Vagina (tissue), 2 donors: Measurements from ENCODE around the gene GNL3. TPM values are rescaled to one million over a fixed set of nuclear protein-coding genes. Genes with fewer than 3 reads are reported as not detected.

Experiments
- DNase-seq, 2 donors: peaks; one replicate each; pipeline ENCODE4 v3.0.0-alpha.2; 2017; ENCODE audit errors: extremely low spot score in 2 of 2
- H3K27ac ChIP-seq: fragments of 200-600 bp; sonication (generic); one replicate; pipeline ENCODE4 v1.5.1; 2019
- H3K27me3 ChIP-seq: fragments of 200-600 bp; sonication (generic); one replicate; pipeline ENCODE4 v1.5.1; 2019
- H3K36me3 ChIP-seq, 2 donors: fragments of 200-600 bp; sonication (generic); one replicate each; pipeline ENCODE4 v1.5.1; 2017 to 2019
- H3K4me1 ChIP-seq: fragments of 200-600 bp; sonication (generic); one replicate; pipeline ENCODE4 v1.5.1; 2019
- H3K4me3 ChIP-seq, 2 donors: fragments of 200-600 bp; sonication (generic); 1 replicate in 1 of 2; 2 replicates in 1 of 2; pipeline ENCODE4 v1.5.1; 2016 to 2019
- H3K9me3 ChIP-seq: fragments of 200-600 bp; sonication (generic); one replicate; pipeline ENCODE4 v1.5.1; 2019
- CTCF ChIP-seq, 3 experiments: fragments of 450-650 bp in 2 of 3; fragments of 200-600 bp in 1 of 3; sonication (generic) in 1 of 3; IDR thresholded peaks; one replicate each; pipeline ENCODE4 v1.5.1; 2017 to 2019; ENCODE audit warnings: antibody characterized with exemption in 3 of 3, mild to moderate bottlenecking in 2 of 3, moderate library complexity in 2 of 3
- POLR2A ChIP-seq, 2 donors: fragments of 450-650 bp; IDR thresholded peaks; one replicate each; pipeline ENCODE4 v1.6.1; 2017; ENCODE audit warnings: antibody characterized with exemption in 2 of 2, mild to moderate bottlenecking in 2 of 2, moderate library complexity in 2 of 2
- POLR2AphosphoS5 ChIP-seq, 2 donors: sonication (generic); formaldehyde crosslinking; IDR thresholded peaks; one replicate each; pipeline ENCODE4 v1.9.0; 2017; ENCODE audit warnings: antibody characterized with exemption in 2 of 2, mild to moderate bottlenecking in 2 of 2, low read depth in 1 of 2; ENCODE audit not compliant: insufficient read depth in 1 of 2
- intact Hi-C: fragments of 100-400 bp; cut with DNase I; formaldehyde crosslinking; loops from one replicate; pipeline ENCODE4 v1.15.1; 2023
- total RNA-seq: library from RNA; depleted of rRNA; stranded (reverse); fragments of >200 nt; gene quantifications from one replicate; pipeline ENCODE4 v1.2.3, GENCODE V29; 2016

Gene GNL3
- total RNA-seq, 1 donor from 2014 or later, result 73.4 TPM

- Histone ChIP-seq H3K9me3 (no peaks in the 10 kb centered on the region), H3K36me3 (peaks cover 0 to 10% of the 10 kb centered on the region in 2 donors), H3K27ac (no peak overlapping the region), H3K27me3 (no peaks in the 10 kb centered on the region), H3K4me1 (no peaks in the 10 kb centered on the region), H3K4me3 (no peak overlapping the region)
- TF ChIP-seq CTCF (IDR thresholded peaks at IDR 0.05) (no peak), POLR2A (IDR thresholded peaks at IDR 0.05) (no peak), POLR2AphosphoS5 (IDR thresholded peaks at IDR 0.05; ENCODE audit: insufficient read depth in 1 of 2, low read depth in 1 of 2) (no peak)
- intact Hi-C loops, result no loop called here
- no peak for DNase-seq
These were observed 30.0 kb downstream of the GNL3 start for GRCh38 chr3:52715714-52716305.

- H3K4me1 ChIP-seq, result no peaks in the 10 kb centered on the region
- intact Hi-C loops, result no loop called here
- H3K27ac ChIP-seq, result no peak overlapping the region
- H3K9me3 ChIP-seq, result no peaks in the 10 kb centered on the region
- H3K4me3 ChIP-seq, result no peak overlapping the region
- TF ChIP-seq POLR2A (IDR thresholded peaks at IDR 0.05), result no peak
- TF ChIP-seq POLR2AphosphoS5 (IDR thresholded peaks at IDR 0.05; ENCODE audit: insufficient read depth in 1 of 2, low read depth in 1 of 2), result no peak
- no peak for TF ChIP-seq CTCF (IDR thresholded peaks at IDR 0.05)
- peaks cover 0 to 19% of the 10 kb centered on the region in 2 donors for H3K36me3 ChIP-seq
- H3K27me3 ChIP-seq, result no peaks in the 10 kb centered on the region
- DNase-seq, result no peak
These were observed 33.8 kb downstream of the GNL3 start for GRCh38 chr3:52719618-52720017.

GRCh38 chr3:52721002-52721729, 35.3 kb downstream of the GNL3 start:
- intact Hi-C loops, result no loop called here
- no peak overlapping the region for H3K27ac ChIP-seq

GRCh38 chr3:52721730-52722008, 35.8 kb downstream of the GNL3 start:
- H3K27ac ChIP-seq, result no peak overlapping the region
- TF ChIP-seq POLR2A (IDR thresholded peaks at IDR 0.05) (no peak), CTCF (IDR thresholded peaks at IDR 0.05) (no peak), POLR2AphosphoS5 (IDR thresholded peaks at IDR 0.05; ENCODE audit: insufficient read depth in 1 of 2, low read depth in 1 of 2) (no peak)
- H3K36me3 ChIP-seq, result peaks cover 0 to 19% of the 10 kb centered on the region in 2 donors
- H3K9me3 ChIP-seq, result no peaks in the 10 kb centered on the region
- DNase-seq, result no peak
- no peak overlapping the region for H3K4me3 ChIP-seq
- no peaks in the 10 kb centered on the region for H3K4me1 ChIP-seq
- intact Hi-C loops, result no loop called here
- no peaks in the 10 kb centered on the region for H3K27me3 ChIP-seq

More at GRCh38 chr3:52721002-52721729, 35.3 kb downstream of the GNL3 start:
- no peak for DNase-seq
- peaks cover 0 to 19% of the 10 kb centered on the region in 2 donors for H3K36me3 ChIP-seq
- no peaks in the 10 kb centered on the region for H3K4me1 ChIP-seq
- no peaks in the 10 kb centered on the region for H3K27me3 ChIP-seq
- TF ChIP-seq POLR2A (IDR thresholded peaks at IDR 0.05), result no peak
- TF ChIP-seq POLR2AphosphoS5 (IDR thresholded peaks at IDR 0.05; ENCODE audit: insufficient read depth in 1 of 2, low read depth in 1 of 2), result no peak
- no peak for TF ChIP-seq CTCF (IDR thresholded peaks at IDR 0.05)
- no peak overlapping the region for H3K4me3 ChIP-seq
- no peaks in the 10 kb centered on the region for H3K9me3 ChIP-seq

DNA sequence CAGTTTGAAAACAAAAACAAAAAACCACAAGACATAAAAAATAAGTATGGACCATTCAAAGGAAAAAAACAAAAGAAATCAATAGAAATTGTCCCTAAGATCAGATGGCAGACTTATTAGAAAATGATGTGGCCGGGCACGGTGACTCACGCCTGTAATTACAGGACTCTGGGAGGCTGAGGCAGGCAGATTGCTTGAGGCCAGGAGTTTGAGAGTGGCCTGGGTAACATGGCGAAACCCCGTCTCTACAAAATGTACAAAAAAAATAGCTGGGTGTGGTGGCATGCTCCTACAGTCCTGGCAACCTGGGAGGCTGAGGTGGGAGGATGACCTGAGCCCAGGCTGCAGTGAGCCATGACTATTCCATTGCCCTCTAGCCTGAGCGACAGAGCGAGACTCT, 36.7 kb downstream of the GNL3 start:
- H3K9me3 ChIP-seq, result no peaks in the 10 kb centered on the region
- TF ChIP-seq POLR2AphosphoS5 (IDR thresholded peaks at IDR 0.05; ENCODE audit: insufficient read depth in 1 of 2, low read depth in 1 of 2) (no peak), POLR2A (IDR thresholded peaks at IDR 0.05) (no peak), CTCF (IDR thresholded peaks at IDR 0.05) (no peak)
- peaks cover 0 to 19% of the 10 kb centered on the region in 2 donors for H3K36me3 ChIP-seq
- DNase-seq, result no peak
- H3K27me3 ChIP-seq, result no peaks in the 10 kb centered on the region
- H3K27ac ChIP-seq, result no peak overlapping the region
- intact Hi-C loops, result no loop called here
- H3K4me3 ChIP-seq, result no peak overlapping the region
- no peaks in the 10 kb centered on the region for H3K4me1 ChIP-seq
